Esophagus muscularis mucosa (tissue), 3 donors: Measurements from ENCODE around the gene COL5A2.

ENCODE experiments used
- CTCF ChIP-seq, 3 experiments: fragments of 200-600 bp in 2 of 3; fragments of 450-650 bp in 1 of 3; sonication (generic) in 2 of 3; IDR thresholded peaks; one replicate each; pipeline ENCODE4 v1.5.1; 2017 to 2019; ENCODE audit warnings: antibody characterized with exemption in 3 of 3, mild to moderate bottlenecking in 2 of 3, moderate library complexity in 1 of 3
- POLR2A ChIP-seq: fragments of 450-650 bp; IDR thresholded peaks from one replicate; pipeline ENCODE4 v1.6.1; 2017; ENCODE audit warnings: antibody characterized with exemption, moderate library complexity, mild to moderate bottlenecking, low read depth
- POLR2AphosphoS5 ChIP-seq, 2 donors: sonication (generic); formaldehyde crosslinking; IDR thresholded peaks; one replicate each; pipeline ENCODE4 v1.6.1; 2017; ENCODE audit warnings: antibody characterized with exemption in 2 of 2

GRCh38 chr2:189217051-189217450 is 37.5 kb upstream of the COL5A2 start:
- no peak for TF ChIP-seq CTCF (IDR thresholded peaks at IDR 0.05)
- no peak for TF ChIP-seq POLR2A
- TF ChIP-seq POLR2AphosphoS5 (IDR thresholded peaks at IDR 0.05), result no peak
